Thymus (tissue), 11 donors: ENCODE results near the gene MORN3. TPM values are rescaled to one million over a fixed set of nuclear protein-coding genes. Genes with fewer than 3 reads are reported as not detected.

Experiments
- DNase-seq, 9 donors: peaks; one replicate each; pipeline ENCODE4 v3.0.0-alpha.2; 2013; ENCODE audit warnings: low spot score in 9 of 9, low read depth in 6 of 9, missing footprints in 1 of 9
- H3K27ac ChIP-seq, 2 donors: one replicate each; pipeline ENCODE4 v1.5.1; 2013; ENCODE audit warnings: control low read depth in 1 of 2, low read depth in 1 of 2, low read length in 1 of 2, mild to moderate bottlenecking in 1 of 2, moderate library complexity in 1 of 2
- H3K27me3 ChIP-seq, 2 donors: one replicate each; pipeline ENCODE4 v1.5.1; 2013; ENCODE audit warnings: low read length in 1 of 2; ENCODE audit not compliant: control insufficient read depth in 2 of 2, insufficient read depth in 1 of 2
- H3K36me3 ChIP-seq, 2 donors: one replicate each; pipeline ENCODE4 v1.5.1; 2013; ENCODE audit warnings: low read length in 1 of 2, mild to moderate bottlenecking in 1 of 2, moderate library complexity in 1 of 2; ENCODE audit not compliant: control insufficient read depth in 2 of 2, insufficient read depth in 2 of 2
- H3K4me1 ChIP-seq, 2 donors: one replicate each; pipeline ENCODE4 v1.5.1; 2013; ENCODE audit warnings: low read length in 2 of 2; ENCODE audit not compliant: control insufficient read depth in 2 of 2, insufficient read depth in 2 of 2
- H3K4me3 ChIP-seq, 2 donors: one replicate each; pipeline ENCODE4 v1.5.1; 2013; ENCODE audit warnings: low read length in 2 of 2, control low read depth in 1 of 2, mild to moderate bottlenecking in 1 of 2
- H3K9me3 ChIP-seq, 2 donors: one replicate each; pipeline ENCODE4 v1.5.1; 2013; ENCODE audit warnings: low read length in 1 of 2, mild to moderate bottlenecking in 1 of 2; ENCODE audit not compliant: control insufficient read depth in 2 of 2, insufficient read depth in 1 of 2
- WGBS: extraction: QIAGEN DNeasy Blood & Tissue Kit; methylation state at CpG from one replicate; pipeline ENCODE4 v1.1.7; 2013; 5-methylcytosine and 5-hydroxymethylcytosine counted together
- polyA plus RNA-seq: library from polyadenylated mRNA; stranded (reverse); fragments of 200-250 nt; gene quantifications from one replicate; pipeline ENCODE4 v1.2.3, GENCODE V29; 2013
- total RNA-seq: library from RNA; stranded (reverse); fragments of 120-200 nt; gene quantifications from one replicate; pipeline ENCODE4 v1.2.4, GENCODE V29; 2013
- donor health status: healthy.

The MORN3 gene
- total and polyA plus RNA-seq, 2 donors: 3.1 to 4.9 TPM

DNA sequence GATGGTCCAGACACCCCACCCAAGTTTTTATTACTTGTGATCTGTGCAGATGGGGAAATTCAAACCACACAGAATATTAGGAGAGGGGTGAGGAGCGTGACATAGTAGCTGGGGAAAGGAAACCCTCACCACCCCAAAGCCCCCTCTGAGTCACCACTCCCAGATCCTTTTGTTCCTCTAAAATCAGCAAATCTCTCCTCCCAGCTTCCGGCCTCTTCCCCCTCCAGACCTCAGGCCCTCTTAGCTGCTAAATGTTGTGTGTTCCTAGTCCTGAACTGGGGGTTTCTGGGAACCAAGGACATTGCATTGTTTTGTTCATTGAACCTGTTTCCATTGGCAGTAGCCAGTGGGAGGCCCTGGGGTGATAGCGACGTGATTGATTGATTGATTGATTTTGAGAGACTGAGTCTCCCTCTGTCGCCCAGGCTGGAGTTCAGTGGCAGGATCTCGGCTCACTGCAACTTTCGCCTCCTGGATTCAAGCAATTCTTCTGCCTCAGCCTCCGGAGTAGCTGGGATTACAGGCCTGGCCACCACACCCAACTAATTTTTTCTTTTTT lies 49.0 kb downstream of the MORN3 start:
- Histone ChIP-seq H3K36me3 (no peaks in the 10 kb centered on the region), H3K27me3 (no peaks in the 10 kb centered on the region), H3K4me1 (peaks cover 0 to 12% of the 10 kb centered on the region in 2 donors), H3K4me3 (no peak overlapping the region), H3K9me3 (no peaks in the 10 kb centered on the region), H3K27ac (no peak overlapping the region)
- WGBS: 89% methylated on average over 8 of the region's 8 CpGs
- DNase-seq: no peak

DNA sequence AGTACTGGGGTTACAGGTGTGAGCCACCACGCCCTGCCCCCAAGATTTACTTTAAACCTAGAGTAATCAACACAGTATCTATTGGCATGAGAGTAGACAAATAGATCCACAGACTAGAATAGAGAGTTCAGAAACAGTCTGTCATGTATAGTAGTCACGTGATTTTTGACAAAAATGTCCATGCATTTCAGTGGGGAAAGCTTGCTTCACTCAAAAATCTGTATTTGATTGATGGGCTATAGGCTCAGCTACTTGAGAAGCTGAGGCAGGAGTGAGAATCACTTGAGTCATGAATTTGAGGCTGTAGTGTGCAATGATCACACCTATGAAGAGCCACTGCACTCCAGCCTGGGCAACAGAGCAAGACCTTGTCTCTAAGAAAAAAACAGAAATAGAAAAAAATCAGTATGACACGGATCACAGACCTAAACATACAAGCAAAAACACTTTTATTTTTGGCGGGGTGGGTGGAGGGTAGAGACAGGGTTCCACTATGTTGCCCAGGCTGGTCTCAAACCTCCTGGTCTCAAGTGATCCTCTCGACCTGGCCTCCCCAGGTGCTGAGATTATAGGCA lies 50.7 kb downstream of the MORN3 start:
- 89% methylated on average over 5 of the region's 5 CpGs for WGBS
- peaks cover 0 to under 1% of the 10 kb centered on the region in 2 donors for H3K9me3 ChIP-seq
- DNase-seq: no peak
- peaks cover 0 to 8% of the 10 kb centered on the region in 2 donors for H3K4me1 ChIP-seq
- H3K27me3 ChIP-seq: no peaks in the 10 kb centered on the region
- no peaks in the 10 kb centered on the region for H3K36me3 ChIP-seq
- H3K4me3 ChIP-seq: no peak overlapping the region
- no peak overlapping the region for H3K27ac ChIP-seq

DNA sequence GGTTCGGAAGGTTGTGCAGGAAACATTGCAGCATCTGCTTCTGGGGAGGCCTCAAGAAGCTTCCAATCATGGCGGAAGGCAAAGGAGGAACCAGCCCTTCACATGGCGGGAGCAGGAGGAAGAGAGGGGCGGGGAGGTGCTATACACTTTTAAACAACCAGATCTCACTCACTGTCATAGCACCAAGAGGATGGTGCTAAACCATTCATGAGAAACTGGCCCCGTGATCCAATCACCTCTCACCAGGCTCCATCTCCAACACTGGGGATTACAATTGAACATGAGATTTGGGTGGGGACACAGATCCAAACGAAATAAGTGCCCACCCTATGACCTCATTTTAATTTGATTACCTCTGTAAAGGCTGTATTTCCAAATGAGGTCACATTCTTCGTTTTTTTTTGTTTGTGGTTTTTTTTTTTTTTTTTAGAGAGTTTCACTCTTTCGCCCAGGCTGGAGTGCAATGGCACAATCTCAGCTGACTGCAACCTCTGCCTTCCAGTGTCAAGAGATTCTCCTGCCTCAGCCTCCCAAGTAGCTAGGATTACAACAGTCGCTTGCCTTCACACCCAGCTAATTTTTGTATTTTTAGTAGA lies 54.5 kb downstream of the MORN3 start:
- H3K27ac ChIP-seq: no peak overlapping the region
- peaks cover 0 to 3% of the 10 kb centered on the region in 2 donors for H3K4me1 ChIP-seq
- no peaks in the 10 kb centered on the region for H3K27me3 ChIP-seq
- H3K4me3 ChIP-seq: no peak overlapping the region
- DNase-seq: no peak
- 81% methylated on average over 9 of the region's 9 CpGs for WGBS
- H3K9me3 ChIP-seq: peaks cover 0 to 4% of the 10 kb centered on the region in 2 donors
- H3K36me3 ChIP-seq: no peaks in the 10 kb centered on the region

DNA sequence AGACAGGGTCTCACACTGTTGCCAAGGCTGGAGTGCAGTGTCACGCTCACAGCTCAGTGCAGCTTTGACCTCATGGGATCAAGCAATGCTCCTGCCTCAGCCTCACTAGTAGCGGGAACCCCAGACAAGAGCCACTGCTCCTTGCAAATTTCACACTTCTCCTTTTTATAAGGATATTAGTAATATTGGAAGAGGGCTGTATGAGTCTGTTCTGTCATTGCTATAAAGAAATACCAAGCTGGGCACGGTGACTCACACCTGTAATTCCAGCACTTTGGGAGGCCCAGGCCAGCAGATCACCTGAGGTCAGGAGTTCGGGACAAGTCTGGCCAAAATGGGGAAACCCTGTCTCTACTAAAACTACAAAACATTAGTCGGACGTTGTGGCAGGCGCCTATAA lies 56.0 kb downstream of the MORN3 start:
- Histone ChIP-seq H3K27ac (no peak overlapping the region), H3K36me3 (no peaks in the 10 kb centered on the region), H3K9me3 (peaks cover 0 to 4% of the 10 kb centered on the region in 2 donors), H3K27me3 (no peaks in the 10 kb centered on the region), H3K4me3 (no peak overlapping the region), H3K4me1 (peaks cover 0 to 3% of the 10 kb centered on the region in 2 donors)
- DNase-seq: no peak
- 98% methylated on average over 7 of the region's 7 CpGs for WGBS

DNA sequence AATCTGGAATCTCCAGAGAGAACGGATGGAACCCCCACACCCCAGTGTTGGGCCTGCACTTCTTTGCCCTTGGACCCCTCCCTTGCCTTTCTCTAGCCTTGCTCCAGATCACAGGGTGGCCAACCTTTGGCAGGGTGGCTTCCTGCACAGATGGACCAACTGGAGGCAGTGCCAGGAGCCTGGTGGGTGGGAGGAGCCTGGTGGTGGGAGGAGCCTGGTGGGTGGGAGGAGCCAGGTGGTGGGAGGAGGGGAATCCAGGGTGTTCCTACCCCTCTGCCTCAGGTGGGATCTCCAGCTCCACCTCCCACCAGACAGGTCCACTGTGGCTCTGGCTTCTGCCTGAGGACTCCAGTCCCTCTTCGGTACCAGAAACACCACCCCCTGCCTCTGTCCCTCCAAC lies 58.1 kb downstream of the MORN3 start:
- WGBS: 95% methylated on average over 2 of the region's 2 CpGs
- DNase-seq: no peak

DNA sequence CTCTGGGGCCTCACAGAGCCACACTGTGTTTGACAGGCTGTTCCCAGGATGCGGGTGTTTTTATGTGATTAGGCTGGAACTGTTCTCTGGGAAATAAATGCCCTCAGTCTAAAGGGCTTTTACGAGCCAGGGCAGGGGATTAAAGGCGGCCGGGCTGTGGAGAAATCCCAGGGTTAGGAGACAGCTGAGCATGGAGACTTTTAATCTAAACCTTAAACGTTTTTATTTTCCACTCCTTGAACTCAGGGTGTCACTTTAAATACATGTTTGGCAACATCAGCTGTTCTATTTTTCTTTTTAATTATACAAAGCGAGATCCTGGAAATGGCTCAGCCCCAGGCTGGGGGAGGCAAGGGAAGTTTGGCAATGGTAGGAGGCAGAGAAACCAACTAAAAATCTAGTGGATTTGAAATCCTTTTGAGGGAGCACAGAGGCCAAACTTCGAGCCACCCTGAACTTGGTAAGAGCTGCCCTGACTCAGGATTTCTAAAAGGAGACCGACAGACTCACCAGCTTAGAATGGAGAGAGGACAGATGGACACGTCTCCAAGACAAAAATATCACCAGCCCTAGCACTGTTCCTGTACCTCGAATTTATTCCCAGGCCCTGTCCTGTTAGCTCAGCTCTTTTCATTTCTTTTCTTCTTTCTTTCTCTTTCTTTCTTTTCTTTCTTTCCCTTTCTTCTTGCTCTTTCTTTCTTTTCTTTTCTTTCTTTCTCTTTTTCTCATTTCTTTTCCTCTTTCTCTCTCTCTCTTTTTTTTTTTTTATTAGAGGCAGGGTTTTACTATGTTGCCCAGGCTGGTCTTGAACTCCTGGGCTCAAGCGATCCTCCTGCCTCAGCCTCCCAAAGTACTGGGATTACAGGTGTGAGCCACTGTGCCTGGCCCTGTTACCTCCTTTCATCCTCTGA lies 59.0 kb downstream of the MORN3 start:
- WGBS: 88% methylated on average over 11 of the region's 11 CpGs
- Histone ChIP-seq H3K36me3 (no peaks in the 10 kb centered on the region), H3K27me3 (no peaks in the 10 kb centered on the region), H3K27ac (no peak overlapping the region), H3K9me3 (peaks cover 0 to 4% of the 10 kb centered on the region in 2 donors), H3K4me3 (no peak overlapping the region), H3K4me1 (peaks cover 0 to 3% of the 10 kb centered on the region in 2 donors)
- no peak for DNase-seq

More for the DNA sequence above, 58.1 kb downstream of the MORN3 start:
- Histone ChIP-seq H3K27me3 (no peaks in the 10 kb centered on the region), H3K4me1 (peaks cover 0 to 3% of the 10 kb centered on the region in 2 donors), H3K9me3 (peaks cover 0 to 4% of the 10 kb centered on the region in 2 donors), H3K27ac (no peak overlapping the region), H3K36me3 (no peaks in the 10 kb centered on the region), H3K4me3 (no peak overlapping the region)

DNA sequence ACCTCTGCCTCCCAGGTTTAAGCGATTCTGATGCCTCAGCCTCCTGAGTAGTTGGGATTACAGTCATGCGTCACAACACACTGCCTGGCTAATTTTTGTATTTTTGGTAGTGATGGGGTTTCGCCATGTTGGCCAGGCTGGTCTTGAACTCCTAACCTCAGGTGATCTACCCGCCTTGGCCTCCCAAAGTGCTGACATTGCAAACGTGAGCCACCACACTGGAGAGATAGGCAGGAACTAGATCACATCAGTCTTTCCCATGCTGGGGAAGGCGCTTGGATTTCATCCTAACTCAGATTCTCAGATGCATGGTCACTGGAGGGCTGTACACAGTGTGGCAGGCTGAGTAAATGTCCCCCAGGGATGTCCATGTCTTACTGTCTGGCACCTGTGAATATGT lies 61.2 kb downstream of the MORN3 start:
- no peak overlapping the region for H3K4me3 ChIP-seq
- H3K36me3 ChIP-seq: no peaks in the 10 kb centered on the region
- whole genome bisulfite sequencing: 97% methylated on average over 6 of the region's 6 CpGs
- no peaks in the 10 kb centered on the region for H3K9me3 ChIP-seq
- H3K27me3 ChIP-seq: no peaks in the 10 kb centered on the region
- no peak for DNase-seq
- H3K27ac ChIP-seq: no peak overlapping the region
- no peaks in the 10 kb centered on the region for H3K4me1 ChIP-seq

DNA sequence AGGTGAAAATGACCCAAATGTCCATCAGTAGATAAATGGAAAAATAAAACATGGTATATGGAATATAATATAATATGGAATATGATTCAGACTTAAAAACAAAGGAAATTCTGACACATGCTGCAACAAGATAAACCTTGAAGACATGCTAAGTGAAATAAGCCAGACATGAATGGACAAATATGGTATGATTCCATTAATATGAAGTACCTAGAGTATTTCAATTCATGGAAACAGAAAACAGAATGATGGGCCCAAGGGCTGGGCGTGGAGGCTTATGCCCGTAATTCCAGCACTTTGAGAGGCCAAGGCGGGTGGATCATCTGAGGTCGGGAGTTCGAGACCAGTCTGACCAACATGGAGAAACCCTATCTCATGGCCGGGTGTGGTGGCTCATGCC lies 65.9 kb downstream of the MORN3 start:
- WGBS: 97% methylated on average over 6 of the region's 6 CpGs
- Histone ChIP-seq H3K27ac (no peak overlapping the region), H3K27me3 (no peaks in the 10 kb centered on the region), H3K4me1 (peaks cover 0 to 3% of the 10 kb centered on the region in 2 donors), H3K36me3 (no peaks in the 10 kb centered on the region), H3K9me3 (no peaks in the 10 kb centered on the region), H3K4me3 (no peak overlapping the region)
- DNase-seq: no peak

DNA sequence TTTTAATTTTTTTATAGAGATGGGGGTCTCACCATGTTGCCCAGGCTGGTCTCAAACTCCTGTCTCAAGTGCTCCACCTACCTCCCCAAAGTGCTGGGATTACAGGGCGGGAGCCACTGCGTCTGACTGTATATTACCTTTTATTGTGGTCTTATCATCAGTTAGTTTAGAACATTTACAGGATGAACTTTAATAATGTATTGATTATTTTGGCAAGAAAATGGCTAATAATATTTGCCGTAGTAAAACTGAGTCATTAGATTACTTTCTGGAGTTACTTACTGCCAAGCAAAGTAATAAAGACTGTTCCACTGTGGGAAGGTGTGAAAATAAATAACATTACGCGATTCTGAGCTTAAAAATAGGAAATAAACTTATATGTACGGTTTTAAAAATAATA lies 66.7 kb downstream of the MORN3 start:
- Histone ChIP-seq H3K27me3 (no peaks in the 10 kb centered on the region), H3K4me1 (peaks cover 0 to 3% of the 10 kb centered on the region in 2 donors), H3K4me3 (no peak overlapping the region), H3K9me3 (no peaks in the 10 kb centered on the region), H3K36me3 (no peaks in the 10 kb centered on the region), H3K27ac (no peak overlapping the region)
- DNase-seq: no peak
- 98% methylated on average over 6 of the region's 6 CpGs for WGBS
